SKM-1 treated with dmso at 0.1 percent for 144 hours (cell line): ENCODE data around the gene CYP2D6.

Experiments
- DNase-seq: peaks from one replicate; lab custom pipeline; 2025; ENCODE audit not compliant: unreplicated experiment; lab: John Stamatoyannopoulos, UW

CYP2D6 gene

GRCh38 chr22:42090596-42091454 lies 39.8 kb downstream of the CYP2D6 start, which contains the start of gene NDUFA6:
TSS of gene NDUFA6 (minus strand) at chr22:42090772. CDS start at chr22:42090744, 28 bp downstream.
- peak; percentile 98 for DNase-seq

DNA sequence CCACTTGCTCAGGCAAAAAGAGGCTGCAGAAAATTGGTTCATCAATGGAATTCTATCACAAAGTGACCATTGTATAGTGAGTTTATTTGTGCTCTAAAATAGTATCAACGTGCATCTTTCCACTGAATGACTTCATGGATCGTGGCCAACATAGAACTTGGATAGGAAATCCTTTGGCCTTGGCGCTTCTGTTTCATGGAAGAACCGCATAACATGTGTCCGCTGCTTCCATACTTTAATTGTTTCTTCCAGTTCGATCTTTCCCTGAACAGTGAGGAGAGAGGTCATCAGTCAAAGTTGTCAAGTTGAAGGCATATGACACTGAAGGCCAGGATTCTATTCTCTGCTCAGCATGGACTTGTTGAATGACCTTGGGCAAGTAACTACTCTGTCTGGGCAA lies 44.6 kb downstream of the CYP2D6 start:
- no peak for DNase-seq

DNA sequence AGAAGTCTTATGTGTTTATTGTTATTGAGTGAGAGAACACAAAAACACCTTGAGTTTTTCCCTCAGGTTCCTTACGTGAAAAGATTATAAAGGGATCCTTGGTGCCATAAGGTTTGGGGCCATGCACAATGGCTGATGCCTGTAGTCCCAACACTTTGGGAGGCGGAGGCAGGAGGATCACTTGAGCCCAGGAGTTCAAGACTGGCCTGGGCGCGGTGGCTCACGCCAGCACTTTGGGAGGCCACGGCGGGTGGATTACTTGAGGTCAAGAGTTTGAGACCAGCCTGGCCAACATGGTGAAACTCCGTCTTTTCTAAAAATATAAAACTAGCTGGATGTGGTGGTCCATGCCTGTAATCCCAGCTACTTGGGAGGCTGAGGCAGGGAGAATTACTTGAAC lies 45.7 kb downstream of the CYP2D6 start:
- no peak for DNase-seq

DNA sequence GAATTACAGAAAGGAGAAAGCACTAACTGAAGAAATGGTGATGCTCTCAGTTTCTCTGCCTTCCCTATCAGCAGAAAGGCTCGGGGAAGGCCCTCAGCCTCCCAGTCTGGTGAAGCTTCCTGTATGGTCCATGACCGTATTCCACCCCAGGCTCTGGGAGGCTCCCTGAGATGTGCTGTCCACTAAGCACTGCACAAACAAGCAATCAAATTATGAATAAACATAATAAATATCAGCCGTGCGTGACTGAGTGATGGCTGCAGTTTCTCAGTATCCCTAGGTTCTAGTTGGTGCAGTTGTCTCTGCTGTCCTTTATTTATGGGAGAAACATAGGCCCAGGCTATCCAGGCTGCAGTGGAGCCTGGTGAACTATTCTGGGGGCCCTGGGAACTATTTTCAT lies 47.5 kb downstream of the CYP2D6 start:
- DNase-seq, result no peak

DNA sequence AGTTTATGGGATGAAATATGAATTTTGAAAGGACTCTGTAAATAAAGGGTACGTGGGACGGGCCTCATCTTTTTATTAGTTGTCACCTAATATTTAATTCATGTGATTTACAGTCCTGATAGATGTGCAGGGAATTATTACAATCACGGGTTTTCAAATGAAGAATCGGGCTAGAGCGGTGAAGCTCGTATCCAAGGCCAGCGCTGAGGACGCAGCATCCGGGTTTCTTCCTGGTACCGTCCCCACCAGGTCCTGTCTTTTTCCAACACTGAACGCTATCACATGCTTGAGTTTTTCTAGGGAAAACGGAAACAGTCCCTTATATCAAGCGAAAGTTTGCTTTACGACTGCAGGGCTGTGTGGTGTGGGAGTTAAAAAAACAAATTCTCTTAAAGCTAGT lies 50.3 kb downstream of the CYP2D6 start:
- no peak for DNase-seq

DNA sequence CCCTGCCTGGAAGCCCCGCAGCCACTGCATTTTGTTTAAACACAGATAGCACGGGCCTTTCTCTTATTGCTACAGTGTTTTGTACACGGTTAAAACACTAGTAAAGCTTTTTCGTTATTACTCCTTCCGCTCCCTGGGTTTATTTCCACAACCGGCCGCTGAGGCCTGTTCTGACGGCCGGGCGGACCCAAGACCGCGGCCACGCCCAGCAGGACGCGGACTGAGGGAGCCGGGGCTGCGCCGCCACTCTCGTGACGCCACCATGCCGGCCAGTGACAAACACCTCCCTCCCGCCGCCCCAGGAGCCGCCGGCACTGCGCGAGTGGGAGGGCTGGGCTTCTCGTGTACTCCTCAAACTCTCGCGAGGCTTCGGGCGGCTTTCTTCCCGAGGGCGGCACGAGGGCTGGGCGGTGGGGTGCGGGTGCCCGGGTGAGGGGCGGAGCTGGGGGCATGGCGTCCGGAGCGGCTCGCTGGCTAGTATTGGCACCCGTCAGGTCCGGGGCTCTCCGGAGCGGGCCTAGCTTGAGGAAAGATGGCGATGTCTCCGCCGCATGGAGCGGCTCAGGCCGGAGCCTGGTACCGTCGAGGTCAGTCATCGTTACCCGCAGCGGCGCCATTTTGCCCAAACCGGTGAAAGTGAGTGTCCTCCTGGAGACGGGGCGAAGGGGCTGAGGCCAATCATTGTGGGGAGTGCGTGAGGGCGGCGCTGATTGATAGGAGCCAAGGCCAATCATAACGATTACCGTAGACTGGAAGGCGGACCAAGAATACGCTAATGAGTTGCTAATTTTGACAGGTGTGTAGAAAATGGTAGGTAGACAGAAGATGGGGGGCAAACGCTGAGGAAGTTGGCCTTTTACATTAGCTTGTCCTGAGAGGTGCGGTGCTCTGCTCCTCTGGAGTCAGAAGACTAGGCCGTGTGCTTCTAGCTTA lies 51.0 kb downstream of the CYP2D6 start, which contains the start of gene SMDT1:
SMDT1 (plus strand) TSS at position 382 of the 933 bp plus-strand sequence; CDS start at position 451, 69 bp downstream.
- peak; percentile 95 for DNase-seq

GRCh38 chr22:42078469-42079318 lies 51.9 kb downstream of the CYP2D6 start:
- DNase-seq, result no peak

DNA sequence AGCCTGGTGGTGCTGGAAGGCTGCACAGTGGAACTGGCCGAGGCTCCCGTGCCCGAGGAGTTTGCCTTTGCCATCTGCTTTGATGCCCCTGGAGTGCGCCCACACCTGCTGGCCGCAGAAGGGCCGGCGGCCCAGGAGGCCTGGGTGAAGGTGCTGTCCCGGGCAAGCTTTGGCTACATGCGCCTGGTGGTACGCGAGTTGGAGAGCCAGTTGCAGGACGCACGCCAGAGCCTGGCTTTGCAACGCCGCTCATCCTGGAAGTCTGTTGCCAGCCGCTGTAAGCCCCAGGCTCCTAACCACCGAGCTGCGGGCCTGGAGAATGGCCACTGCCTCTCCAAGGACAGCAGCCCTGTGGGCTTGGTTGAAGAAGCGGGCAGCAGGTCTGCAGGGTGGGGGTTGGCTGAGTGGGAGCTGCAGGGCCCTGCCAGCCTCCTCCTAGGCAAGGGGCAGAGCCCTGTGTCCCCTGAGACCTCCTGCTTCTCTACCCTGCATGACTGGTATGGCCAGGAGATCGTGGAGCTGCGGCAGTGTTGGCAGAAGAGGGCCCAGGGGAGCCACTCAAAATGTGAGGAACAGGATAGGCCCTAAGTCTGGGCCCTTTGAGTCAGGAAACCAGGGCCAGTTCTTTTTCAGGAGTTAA lies 53.0 kb downstream of the CYP2D6 start:
- DNase-seq, result no peak

- DNase-seq, result no peak
Measured at GRCh38 chr22:42076764-42077485, 53.7 kb downstream of the CYP2D6 start.
